Loucy (cell line): ENCODE data around the gene ARID1B.

Experiments
- H2AFZ ChIP-seq: fragments of 200-600 bp; sonication (generic); 2 replicates; pipeline ENCODE4 v1.6.0; 2016; ENCODE audit warnings: antibody characterized with exemption, mild to moderate bottlenecking, low read length, moderate library complexity
- H3F3A ChIP-seq: fragments of 200-600 bp; 2 replicates; pipeline ENCODE4 v1.6.0; 2016; ENCODE audit warnings: antibody characterized with exemption, low read depth, mild to moderate bottlenecking
- H3K27me3 ChIP-seq: fragments of 200-600 bp; sonication (generic); 2 replicates; pipeline ENCODE4 v1.6.1; 2014; ENCODE audit warnings: low read length, mild to moderate bottlenecking; ENCODE audit not compliant: insufficient read depth, poor library complexity, severe bottlenecking
- H3K36me3 ChIP-seq: fragments of 200-600 bp; sonication (generic); 2 replicates; pipeline ENCODE4 v1.6.1; 2016; ENCODE audit warnings: low read length; ENCODE audit not compliant: insufficient read depth
- H3K4me1 ChIP-seq: fragments of 200-600 bp; sonication (generic); 2 replicates; pipeline ENCODE4 v1.5.1; 2014; ENCODE audit warnings: low read length, mild to moderate bottlenecking; ENCODE audit not compliant: insufficient read depth, poor library complexity, severe bottlenecking
- H3K4me2 ChIP-seq: fragments of 200-600 bp; sonication (generic); 2 replicates; pipeline ENCODE4 v1.6.0; 2014; ENCODE audit warnings: antibody characterized with exemption, low read length, low read depth, mild to moderate bottlenecking; ENCODE audit not compliant: poor library complexity, severe bottlenecking
- H3K4me3 ChIP-seq: fragments of 200-600 bp; sonication (generic); 2 replicates; pipeline ENCODE4 v1.5.1; 2014; ENCODE audit warnings: low read length, mild to moderate bottlenecking, mixed read lengths; ENCODE audit not compliant: poor library complexity, severe bottlenecking
- H3K79me2 ChIP-seq: fragments of 200-600 bp; sonication (generic); 2 replicates; pipeline ENCODE4 v1.6.1; 2014; ENCODE audit warnings: low read length; ENCODE audit not compliant: insufficient read depth
- H3K9ac ChIP-seq: fragments of 200-600 bp; sonication (generic); 2 replicates; pipeline ENCODE4 v1.6.0; 2014; ENCODE audit warnings: mild to moderate bottlenecking, low read depth, low read length, moderate library complexity; ENCODE audit not compliant: poor library complexity, severe bottlenecking
- H3K9me2 ChIP-seq: fragments of 200-600 bp; sonication (generic); replicated peaks from 2 replicates; pipeline ENCODE4 v1.6.1; 2016; ENCODE audit warnings: low read depth, low read length, mixed read lengths
- H3K9me3 ChIP-seq: fragments of 200-600 bp; sonication (generic); 2 replicates; pipeline ENCODE4 v1.6.1; 2014; ENCODE audit warnings: mild to moderate bottlenecking, antibody characterized with exemption, low read length, low read depth; ENCODE audit not compliant: insufficient read depth
- H4K20me1 ChIP-seq: fragments of 200-600 bp; sonication (generic); 2 replicates; pipeline ENCODE4 v1.6.0; 2014; ENCODE audit warnings: antibody characterized with exemption, low read length, mild to moderate bottlenecking; ENCODE audit not compliant: insufficient read depth, poor library complexity, severe bottlenecking
- EZH2phosphoT487 ChIP-seq: fragments of 200-600 bp; IDR thresholded peaks from 2 replicates; pipeline ENCODE4 v1.6.1; 2018; ENCODE audit warnings: antibody characterized with exemption, mild to moderate bottlenecking, moderate library complexity, borderline replicate concordance
- TF ChIP-seq, protein P1 (sequence below): fragments of 200-600 bp; sonication (generic); conservative IDR thresholded peaks from 2 replicates; pipeline ENCODE4 v1.5.1; 2014; ENCODE audit warnings: mild to moderate bottlenecking, antibody characterized with exemption, low read length

Gene ARID1B

DNA sequence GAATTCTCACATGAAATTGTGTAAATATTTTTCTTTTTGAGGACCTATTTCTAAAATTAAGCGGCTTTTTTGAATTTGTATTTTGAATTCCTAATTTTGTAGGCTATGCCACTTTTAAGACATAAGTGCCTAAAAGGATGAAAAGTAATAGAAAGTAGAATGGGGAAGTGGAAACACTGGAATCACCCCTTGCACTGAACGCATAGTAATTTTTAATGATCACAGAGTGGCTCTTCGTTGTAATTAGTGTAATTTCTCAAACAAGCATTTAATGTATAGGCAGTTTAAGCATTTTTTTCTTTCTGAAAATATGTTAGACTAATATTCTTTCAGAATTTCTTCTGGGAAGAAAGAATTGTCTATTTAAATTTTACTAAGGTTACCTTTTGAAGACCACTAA is 73.2 kb downstream of the ARID1B start:
- no peak overlapping the region for H3K4me2 ChIP-seq
- peaks cover 100% of the 10 kb centered on the region for H3K79me2 ChIP-seq
- no peak for TF ChIP-seq EZH2phosphoT487
- TF ChIP-seq, protein P1, sequence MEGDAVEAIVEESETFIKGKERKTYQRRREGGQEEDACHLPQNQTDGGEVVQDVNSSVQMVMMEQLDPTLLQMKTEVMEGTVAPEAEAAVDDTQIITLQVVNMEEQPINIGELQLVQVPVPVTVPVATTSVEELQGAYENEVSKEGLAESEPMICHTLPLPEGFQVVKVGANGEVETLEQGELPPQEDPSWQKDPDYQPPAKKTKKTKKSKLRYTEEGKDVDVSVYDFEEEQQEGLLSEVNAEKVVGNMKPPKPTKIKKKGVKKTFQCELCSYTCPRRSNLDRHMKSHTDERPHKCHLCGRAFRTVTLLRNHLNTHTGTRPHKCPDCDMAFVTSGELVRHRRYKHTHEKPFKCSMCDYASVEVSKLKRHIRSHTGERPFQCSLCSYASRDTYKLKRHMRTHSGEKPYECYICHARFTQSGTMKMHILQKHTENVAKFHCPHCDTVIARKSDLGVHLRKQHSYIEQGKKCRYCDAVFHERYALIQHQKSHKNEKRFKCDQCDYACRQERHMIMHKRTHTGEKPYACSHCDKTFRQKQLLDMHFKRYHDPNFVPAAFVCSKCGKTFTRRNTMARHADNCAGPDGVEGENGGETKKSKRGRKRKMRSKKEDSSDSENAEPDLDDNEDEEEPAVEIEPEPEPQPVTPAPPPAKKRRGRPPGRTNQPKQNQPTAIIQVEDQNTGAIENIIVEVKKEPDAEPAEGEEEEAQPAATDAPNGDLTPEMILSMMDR = no peak
- H3K4me1 ChIP-seq = peaks cover 49% of the 10 kb centered on the region
- no peaks in the 10 kb centered on the region for H3K27me3 ChIP-seq
- no peaks in the 10 kb centered on the region for H3K9me3 ChIP-seq
- no peak overlapping the region for H3K4me3 ChIP-seq
- H3K36me3 ChIP-seq = no peaks in the 10 kb centered on the region
- H2AFZ ChIP-seq = no peak overlapping the region
- H3K9ac ChIP-seq = no peak overlapping the region
- H3F3A ChIP-seq = no peaks in the 10 kb centered on the region
- H4K20me1 ChIP-seq = peaks cover 96% of the 10 kb centered on the region
- no peaks in the 10 kb centered on the region for H3K9me2 ChIP-seq

DNA sequence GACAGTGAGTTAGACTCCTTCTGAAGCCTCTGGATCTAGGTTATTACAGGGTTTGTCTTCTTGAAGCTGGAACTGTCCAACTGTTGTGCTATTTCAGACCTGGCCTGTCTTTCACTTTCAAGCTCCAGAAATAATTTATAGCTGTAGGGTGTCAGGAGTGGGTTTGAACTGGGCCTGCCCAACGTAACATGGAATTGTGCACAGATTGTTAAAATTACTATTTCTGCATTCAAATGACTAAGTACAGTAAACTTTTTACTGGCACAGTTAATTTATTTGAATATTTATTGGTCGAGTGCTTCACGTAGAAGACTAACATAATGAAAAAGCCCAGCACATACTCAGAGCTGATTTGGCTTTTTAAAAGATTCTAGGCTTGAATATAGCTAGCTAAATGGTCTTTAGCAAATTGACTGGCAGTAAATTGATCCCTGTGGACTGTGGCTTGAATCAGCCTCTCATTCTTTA is 74.3 kb downstream of the ARID1B start:
- H3K9ac ChIP-seq = no peak overlapping the region
- H3K79me2 ChIP-seq = peaks cover 100% of the 10 kb centered on the region
- no peak overlapping the region for H3K4me2 ChIP-seq
- H3K36me3 ChIP-seq = no peaks in the 10 kb centered on the region
- peaks cover 100% of the 10 kb centered on the region for H4K20me1 ChIP-seq
- no peaks in the 10 kb centered on the region for H3K9me2 ChIP-seq
- H3K4me1 ChIP-seq = peaks cover 47% of the 10 kb centered on the region
- no peaks in the 10 kb centered on the region for H3F3A ChIP-seq
- TF ChIP-seq, protein P1 = no peak
- no peak for TF ChIP-seq EZH2phosphoT487
- no peaks in the 10 kb centered on the region for H3K9me3 ChIP-seq
- no peaks in the 10 kb centered on the region for H3K27me3 ChIP-seq
- H2AFZ ChIP-seq = no peak overlapping the region
- H3K4me3 ChIP-seq = no peak overlapping the region

DNA sequence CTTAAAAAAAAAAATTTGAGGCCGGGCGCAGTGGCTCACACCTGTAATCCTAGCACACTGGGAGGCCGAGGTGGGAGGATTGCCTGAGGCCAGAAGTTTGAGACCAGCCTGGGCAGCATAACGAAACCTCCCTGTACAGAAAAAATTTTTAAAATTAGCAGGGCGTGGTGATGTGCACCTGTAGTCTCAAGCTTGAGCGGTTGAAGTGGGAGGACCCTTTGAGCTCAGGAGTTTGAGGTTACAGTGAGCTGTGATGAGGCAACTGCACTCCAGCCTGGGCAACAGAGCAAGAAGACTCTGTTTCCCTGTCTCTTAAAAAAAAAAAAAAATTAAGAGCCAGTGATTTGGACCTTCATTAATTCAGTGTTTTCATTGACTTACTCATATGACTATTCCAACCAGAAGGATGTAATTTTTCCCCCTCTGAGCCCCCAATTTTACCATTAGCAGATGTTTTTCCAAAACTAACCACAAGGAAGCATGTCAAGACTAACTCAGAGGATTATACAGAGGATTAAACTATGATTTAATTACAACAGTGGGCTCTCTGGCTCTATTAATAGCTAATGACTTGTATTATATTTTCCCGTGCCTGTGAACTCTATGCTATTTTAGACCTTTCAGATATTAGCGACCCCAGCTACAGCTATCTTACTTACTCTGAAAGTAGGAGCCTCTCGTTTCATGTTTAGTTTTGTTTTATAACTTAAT is 75.1 kb downstream of the ARID1B start:
- H3K36me3 ChIP-seq = no peaks in the 10 kb centered on the region
- no peaks in the 10 kb centered on the region for H3K9me2 ChIP-seq
- no peak overlapping the region for H3K4me3 ChIP-seq
- H2AFZ ChIP-seq = no peak overlapping the region
- H3K79me2 ChIP-seq = peaks cover 100% of the 10 kb centered on the region
- H3K9me3 ChIP-seq = no peaks in the 10 kb centered on the region
- peaks cover 100% of the 10 kb centered on the region for H4K20me1 ChIP-seq
- TF ChIP-seq, protein P1 = no peak
- no peak for TF ChIP-seq EZH2phosphoT487
- H3F3A ChIP-seq = no peaks in the 10 kb centered on the region
- H3K4me2 ChIP-seq = no peak overlapping the region
- H3K4me1 ChIP-seq = peaks cover 41% of the 10 kb centered on the region
- H3K9ac ChIP-seq = no peak overlapping the region
- H3K27me3 ChIP-seq = no peaks in the 10 kb centered on the region
